Neural cell (in vitro differentiated cells): ENCODE results near the gene DHRS3.

ENCODE experiments used
- CTCF ChIP-seq: fragments of 450-650 bp; IDR thresholded peaks from 2 replicates; pipeline ENCODE4 v1.5.1; 2014; ENCODE audit warnings: antibody characterized with exemption, mild to moderate bottlenecking, moderate library complexity; ENCODE audit not compliant: poor library complexity, severe bottlenecking
- EP300 ChIP-seq: fragments of 450-650 bp; conservative IDR thresholded peaks from 2 replicates; pipeline ENCODE4 v1.6.1; 2014; ENCODE audit warnings: antibody characterized with exemption, mild to moderate bottlenecking, moderate library complexity; ENCODE audit not compliant: poor library complexity, severe bottlenecking
- EZH2 ChIP-seq: fragments of 200-600, 300-800 bp; shearing (Covaris generic), sonication (generic); IDR thresholded peaks from 2 replicates; pipeline ENCODE4 v1.6.1; 2014; ENCODE audit warnings: antibody characterized with exemption, low read length, borderline replicate concordance, mild to moderate bottlenecking; ENCODE audit not compliant: insufficient read depth, poor library complexity, severe bottlenecking
- POLR2AphosphoS5 ChIP-seq: IDR thresholded peaks from 2 replicates; pipeline ENCODE4 v1.6.1; 2012
- RAD21 ChIP-seq: fragments of 450-650 bp; conservative IDR thresholded peaks from 2 replicates; pipeline ENCODE4 v1.6.1; 2014; ENCODE audit warnings: antibody characterized with exemption, mild to moderate bottlenecking, moderate library complexity
- REST ChIP-seq: IDR thresholded peaks from 2 replicates; pipeline ENCODE4 v1.6.1; 2012; ENCODE audit warnings: borderline replicate concordance
- SMC3 ChIP-seq: fragments of 450-650 bp; conservative IDR thresholded peaks from 2 replicates; pipeline ENCODE4 v1.6.1; 2014; ENCODE audit warnings: antibody characterized with exemption, mild to moderate bottlenecking, moderate library complexity; ENCODE audit not compliant: poor library complexity
- TAF1 ChIP-seq: IDR thresholded peaks from 2 replicates; pipeline ENCODE4 v1.6.1; 2012; ENCODE audit warnings: low read depth

DNA sequence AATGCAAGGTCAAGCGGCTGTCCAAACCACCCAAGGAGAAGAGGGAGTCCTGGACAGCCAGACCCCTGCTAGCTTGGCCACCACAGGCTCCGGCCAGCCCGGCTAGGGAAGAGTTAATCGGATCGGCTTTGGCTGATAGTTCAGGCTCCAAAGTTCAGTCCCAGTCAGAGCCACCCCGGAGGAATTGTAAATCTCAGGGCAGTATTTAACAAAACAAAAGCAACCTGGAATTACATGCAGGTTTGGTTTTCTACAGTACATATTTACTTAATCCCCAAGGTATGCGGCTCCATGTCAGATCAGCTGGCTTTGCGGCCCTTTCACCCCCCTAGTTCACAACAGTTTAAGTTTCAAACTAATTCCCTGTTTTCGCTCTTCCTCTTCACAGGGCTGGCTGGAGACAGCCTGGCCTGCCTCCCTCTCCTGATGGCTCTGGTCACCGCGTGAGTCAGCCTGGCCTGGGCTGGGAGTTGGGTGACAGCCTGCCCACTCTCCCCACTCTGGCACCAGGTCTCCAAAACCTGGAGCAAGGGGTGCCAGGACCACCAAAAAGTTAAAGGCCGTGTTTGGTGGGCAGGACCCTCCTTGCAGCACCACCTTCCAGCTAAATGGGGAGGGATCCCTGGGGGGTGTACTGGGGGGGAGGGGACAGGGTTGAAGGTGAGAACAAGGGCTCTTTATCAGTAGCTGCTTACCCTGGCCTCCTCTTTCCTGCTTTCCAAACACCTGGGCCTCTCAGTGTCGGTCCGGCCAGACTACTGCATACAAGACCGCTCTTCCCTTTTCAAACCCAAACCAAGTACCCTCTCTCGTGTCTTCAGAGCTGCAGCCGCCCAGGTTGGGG lies 1.9 kb downstream of the DHRS3 start:
- TF ChIP-seq TAF1, result no peak
- TF ChIP-seq CTCF, result no peak
- no peak for TF ChIP-seq POLR2AphosphoS5
- TF ChIP-seq SMC3, result no peak
- no peak for TF ChIP-seq RAD21
- no peak for TF ChIP-seq REST
- no peak for TF ChIP-seq EZH2
- TF ChIP-seq EP300, result no peak
